ENCODE data around the gene NGLY1. TPM values are rescaled to one million over a fixed set of nuclear protein-coding genes. Genes with fewer than 3 reads are reported as not detected.

NGLY1 gene
- total and polyA plus RNA-seq, 9 of the 15 experiments (the other 6 are each of a cell fraction or from before 2014, with no cell fraction given): 52.2 to 124 (median 87.6) TPM

DNA sequence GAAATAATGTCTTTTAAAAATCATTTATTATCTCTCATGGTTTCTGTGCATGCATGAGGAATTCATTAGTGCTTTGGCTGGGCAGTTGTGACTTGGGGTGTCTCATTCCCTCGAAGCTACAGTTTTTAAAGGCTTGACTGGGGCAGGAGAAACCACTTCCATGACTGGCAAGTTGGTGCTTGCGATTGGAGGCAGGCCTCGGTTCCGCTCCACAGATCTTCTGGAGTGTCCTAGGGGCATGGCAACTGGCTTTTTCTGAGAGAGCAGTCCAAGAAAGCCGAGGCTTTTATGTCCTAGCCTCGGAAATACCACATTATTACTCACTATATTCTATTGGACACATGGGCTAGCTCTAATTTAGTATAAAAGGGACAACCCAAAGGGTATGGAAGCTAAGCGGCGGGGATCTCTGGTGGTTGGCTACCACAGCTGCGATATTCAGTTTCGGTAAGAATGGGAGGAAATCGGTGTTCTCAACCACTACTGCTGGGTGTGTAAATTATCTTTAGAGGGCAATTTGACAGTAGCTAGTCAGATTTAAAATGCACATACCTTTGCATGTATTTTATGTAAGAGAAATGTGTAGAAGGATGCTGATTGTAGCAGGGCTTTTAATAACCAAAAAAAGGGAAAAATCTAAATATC is 69.8 kb downstream of the NGLY1 start (continued):
- TF ChIP-seq KAT2B (IDR thresholded peaks at IDR 0.05; ENCODE audit: low read depth, low read length) (no peak), ZNF668 (CRISPR knock-in tag; IDR thresholded peaks at IDR 0.05) (no peak), PRMT5 (CRISPR knock-in tag; IDR thresholded peaks at IDR 0.05) (no peak)

DNA sequence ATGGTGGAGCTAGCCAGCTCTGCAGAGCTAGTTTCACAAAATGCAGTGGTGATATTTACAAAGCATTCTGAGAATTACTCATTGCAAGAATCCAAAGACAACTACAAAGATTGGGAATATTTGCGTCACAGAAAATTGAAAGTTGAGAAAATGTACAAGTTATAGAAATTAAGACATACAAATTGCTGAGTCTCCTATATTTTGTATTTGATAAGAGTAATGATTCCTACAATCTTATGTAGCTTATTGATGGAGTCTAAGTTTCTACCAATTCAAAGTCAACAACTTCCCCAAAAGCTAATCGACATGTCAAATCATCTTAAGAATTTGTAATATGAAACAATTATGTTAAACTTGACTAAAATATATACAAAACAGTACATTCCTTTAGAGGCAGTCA is 72.2 kb downstream of the NGLY1 start:
- H3K27ac ChIP-seq (ENCODE audit: extremely low read depth, low read depth, low read length): no peak overlapping the region
- H4K20me1 ChIP-seq (replicated peaks; ENCODE audit: control insufficient read depth, insufficient read depth, low read length): no peaks in the 10 kb centered on the region
- in situ Hi-C loops (cut with MboI) (no loop called here), intact Hi-C loops (cut with micrococcal nuclease) (no loop called here)
- no peak overlapping the region for H3K4me2 ChIP-seq (ENCODE audit: insufficient read depth, low read length)
- ChIA-PET POLR2A (interaction anchor here (1.1 kb wide), 1 partner anchor 144 kb away, joined by 3 read pairs; no protein-coding TSS in a partner anchor), CTCF (ENCODE audit: low intra/inter-chr PET ratio) (no interaction called here)
- BruUV-seq (replicated peaks): no TSS peak
- H3K9me1 ChIP-seq (ENCODE audit: control insufficient read depth, insufficient read depth, low read length): no peaks in the 10 kb centered on the region
- no peaks in the 10 kb centered on the region for H3K79me2 ChIP-seq (ENCODE audit: control insufficient read depth, insufficient read depth, low read length)
- H3K4me1 ChIP-seq (replicated peaks in 1 of 2; ENCODE audit: control insufficient read depth in 2 of 2, insufficient read depth in 2 of 2, low read length in 2 of 2): no peaks in the 10 kb centered on the region
- no peak overlapping the region for H3K4me3 ChIP-seq
- DNase-seq (ENCODE audit: extremely low read depth in 1 of 4, low spot score in 3 of 4) (no peak), FAIRE-seq (no peak), ATAC-seq (no peak)
- H3K27me3 ChIP-seq (ENCODE audit: control insufficient read depth in 2 of 2, insufficient read depth in 2 of 2, low read length in 2 of 2): peaks cover 0 to 5% of the 10 kb centered on the region in 2 experiments; a peak in 2 of 5 replicates
- no peak overlapping the region for H2AFZ ChIP-seq (ENCODE audit: low read depth, low read length)
- H3K9me3 ChIP-seq (replicated peaks; ENCODE audit: control insufficient read depth, insufficient read depth, low read depth, low read length): no peaks in the 10 kb centered on the region
- peak; percentile 81 for TF ChIP-seq ZNF316 (IDR thresholded peaks at IDR 0.05)
- no peak for TF ChIP-seq ZFP36 (IDR thresholded peaks at IDR 0.05; ENCODE audit: low read depth, low read length, partially characterized antibody)
- TF ChIP-seq, protein P1, sequence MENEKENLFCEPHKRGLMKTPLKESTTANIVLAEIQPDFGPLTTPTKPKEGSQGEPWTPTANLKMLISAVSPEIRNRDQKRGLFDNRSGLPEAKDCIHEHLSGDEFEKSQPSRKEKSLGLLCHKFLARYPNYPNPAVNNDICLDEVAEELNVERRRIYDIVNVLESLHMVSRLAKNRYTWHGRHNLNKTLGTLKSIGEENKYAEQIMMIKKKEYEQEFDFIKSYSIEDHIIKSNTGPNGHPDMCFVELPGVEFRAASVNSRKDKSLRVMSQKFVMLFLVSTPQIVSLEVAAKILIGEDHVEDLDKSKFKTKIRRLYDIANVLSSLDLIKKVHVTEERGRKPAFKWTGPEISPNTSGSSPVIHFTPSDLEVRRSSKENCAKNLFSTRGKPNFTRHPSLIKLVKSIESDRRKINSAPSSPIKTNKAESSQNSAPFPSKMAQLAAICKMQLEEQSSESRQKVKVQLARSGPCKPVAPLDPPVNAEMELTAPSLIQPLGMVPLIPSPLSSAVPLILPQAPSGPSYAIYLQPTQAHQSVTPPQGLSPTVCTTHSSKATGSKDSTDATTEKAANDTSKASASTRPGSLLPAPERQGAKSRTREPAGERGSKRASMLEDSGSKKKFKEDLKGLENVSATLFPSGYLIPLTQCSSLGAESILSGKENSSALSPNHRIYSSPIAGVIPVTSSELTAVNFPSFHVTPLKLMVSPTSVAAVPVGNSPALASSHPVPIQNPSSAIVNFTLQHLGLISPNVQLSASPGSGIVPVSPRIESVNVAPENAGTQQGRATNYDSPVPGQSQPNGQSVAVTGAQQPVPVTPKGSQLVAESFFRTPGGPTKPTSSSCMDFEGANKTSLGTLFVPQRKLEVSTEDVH (IDR thresholded peaks at IDR 0.05; ENCODE audit: low read depth, partially characterized antibody): no peak
- TF ChIP-seq C11orf30 (IDR thresholded peaks at IDR 0.05; ENCODE audit: low read depth): peak; percentile 67
- TF ChIP-seq MAFG (tag; conservative IDR thresholded peaks at IDR 0.05): peak; percentile 27; the same call in 1 of the 2 replicates
- H3K9ac ChIP-seq (ENCODE audit: insufficient read depth in 1 of 2, low read depth in 2 of 2, low read length in 2 of 2): no peak overlapping the region
- WGBS (ENCODE audit: insufficient coverage, low coverage, missing lambda C conversion rate): 39% methylated on average over 2 of the region's 2 CpGs
- H3K36me3 ChIP-seq (ENCODE audit: control insufficient read depth, insufficient read depth, low read length): no peaks in the 10 kb centered on the region
